ENCODE measurements around the gene SLAMF8. TPM values are rescaled to one million over a fixed set of nuclear protein-coding genes. Genes with fewer than 3 reads are reported as not detected.

SLAMF8 gene
- total RNA-seq, 1 donor, result 0.36 TPM

GRCh38 chr1:159780583-159781582 lies 45.8 kb upstream of the SLAMF8 start, which contains the start of gene DUSP23:
Gene DUSP23 (plus strand): TSS chr1:159780962. CDS start chr1:159781101, 139 bp downstream.
- no peaks in the 10 kb centered on the region for H4K20me1 ChIP-seq (ENCODE audit: insufficient read depth, low read length)
- peak; percentile 91 for TF ChIP-seq CTCF (IDR thresholded peaks at IDR 0.05; ENCODE audit: extremely low read depth, low read depth, low read length)
- peak within 1 kb of the TSS; percentile 58 for H3K27ac ChIP-seq (ENCODE audit: low read depth, low read length)
- H3K4me2 ChIP-seq (ENCODE audit: insufficient read depth, low read length), result peak within 1 kb of the TSS; percentile 86
- no peaks in the 10 kb centered on the region for H3K9me3 ChIP-seq (ENCODE audit: low read depth, low read length)
- DNase-seq (ENCODE audit: insufficient read length, low spot score, missing footprints), result peak; percentile 99
- H3K36me3 ChIP-seq (ENCODE audit: insufficient read depth, low read length), result no peaks in the 10 kb centered on the region
- H2AFZ ChIP-seq (ENCODE audit: low read length), result peak within 1 kb of the TSS; percentile 91
- peak within 1 kb of the TSS; percentile 88 for H3K4me3 ChIP-seq (ENCODE audit: insufficient read depth, low read length)
- peaks cover 15% of the 10 kb centered on the region for H3K4me1 ChIP-seq (ENCODE audit: insufficient read depth, low read length)
- peaks cover 2% of the 10 kb centered on the region for H3K79me2 ChIP-seq (ENCODE audit: insufficient read depth, low read length)
- no peaks in the 10 kb centered on the region for H3K27me3 ChIP-seq (ENCODE audit: insufficient read depth, low read length)

- Histone ChIP-seq H3K4me2 (ENCODE audit: insufficient read depth, low read length) (peak overlapping the region; percentile 86), H3K27ac (ENCODE audit: low read depth, low read length) (no peak overlapping the region), H3K27me3 (ENCODE audit: insufficient read depth, low read length) (no peaks in the 10 kb centered on the region), H3K4me3 (ENCODE audit: insufficient read depth, low read length) (no peak overlapping the region), H2AFZ (ENCODE audit: low read length) (no peak overlapping the region), H3K36me3 (ENCODE audit: insufficient read depth, low read length) (no peaks in the 10 kb centered on the region), H3K79me2 (ENCODE audit: insufficient read depth, low read length) (peaks cover 2% of the 10 kb centered on the region), H3K4me1 (ENCODE audit: insufficient read depth, low read length) (peaks cover 15% of the 10 kb centered on the region), H3K9me3 (ENCODE audit: low read depth, low read length) (no peaks in the 10 kb centered on the region), H4K20me1 (ENCODE audit: insufficient read depth, low read length) (no peaks in the 10 kb centered on the region)
- DNase-seq (ENCODE audit: insufficient read length, low spot score, missing footprints), result peak; percentile 34
- no peak for TF ChIP-seq CTCF (IDR thresholded peaks at IDR 0.05; ENCODE audit: extremely low read depth, low read depth, low read length)
These were observed 44.7 kb upstream of the SLAMF8 start for GRCh38 chr1:159781992-159782391.

GRCh38 chr1:159783724-159784123 lies 42.9 kb upstream of the SLAMF8 start:
- Histone ChIP-seq H3K27me3 (ENCODE audit: insufficient read depth, low read length) (no peaks in the 10 kb centered on the region), H3K4me1 (ENCODE audit: insufficient read depth, low read length) (peaks cover 15% of the 10 kb centered on the region), H4K20me1 (ENCODE audit: insufficient read depth, low read length) (no peaks in the 10 kb centered on the region), H3K36me3 (ENCODE audit: insufficient read depth, low read length) (no peaks in the 10 kb centered on the region), H3K9me3 (ENCODE audit: low read depth, low read length) (no peaks in the 10 kb centered on the region), H3K27ac (ENCODE audit: low read depth, low read length) (no peak overlapping the region), H3K79me2 (ENCODE audit: insufficient read depth, low read length) (peaks cover 2% of the 10 kb centered on the region), H3K4me2 (ENCODE audit: insufficient read depth, low read length) (no peak overlapping the region), H2AFZ (ENCODE audit: low read length) (no peak overlapping the region), H3K4me3 (ENCODE audit: insufficient read depth, low read length) (no peak overlapping the region)
- no peak for TF ChIP-seq CTCF (IDR thresholded peaks at IDR 0.05; ENCODE audit: extremely low read depth, low read depth, low read length)
- DNase-seq (ENCODE audit: insufficient read length, low spot score, missing footprints), result no peak

GRCh38 chr1:159786465-159786864 lies 40.2 kb upstream of the SLAMF8 start:
- peaks cover 2% of the 10 kb centered on the region for H3K79me2 ChIP-seq (ENCODE audit: insufficient read depth, low read length)
- H4K20me1 ChIP-seq (ENCODE audit: insufficient read depth, low read length), result no peaks in the 10 kb centered on the region
- no peak overlapping the region for H3K4me3 ChIP-seq (ENCODE audit: insufficient read depth, low read length)
- no peak for TF ChIP-seq CTCF (IDR thresholded peaks at IDR 0.05; ENCODE audit: extremely low read depth, low read depth, low read length)
- H3K4me2 ChIP-seq (ENCODE audit: insufficient read depth, low read length), result no peak overlapping the region
- no peak for DNase-seq (ENCODE audit: insufficient read length, low spot score, missing footprints)
- H3K9me3 ChIP-seq (ENCODE audit: low read depth, low read length), result no peaks in the 10 kb centered on the region
- H3K27me3 ChIP-seq (ENCODE audit: insufficient read depth, low read length), result no peaks in the 10 kb centered on the region
- H2AFZ ChIP-seq (ENCODE audit: low read length), result no peak overlapping the region
- H3K27ac ChIP-seq (ENCODE audit: low read depth, low read length), result no peak overlapping the region
- H3K4me1 ChIP-seq (ENCODE audit: insufficient read depth, low read length), result no peaks in the 10 kb centered on the region
- H3K36me3 ChIP-seq (ENCODE audit: insufficient read depth, low read length), result no peaks in the 10 kb centered on the region

Data from osteoblast (primary cell).